K562 (cell line): ENCODE results near the gene ZFTA. TPM values are rescaled to one million over a fixed set of nuclear protein-coding genes. Genes with fewer than 3 reads are reported as not detected.

Source experiments
- CHD1 ChIP-seq: fragments of 200-600 bp; sonication (generic); IDR thresholded peaks from one replicate; pipeline ENCODE4 v1.6.1; 2012; ENCODE audit warnings: mild to moderate bottlenecking, moderate library complexity, low read length, inconsistent platforms
- DPF2 ChIP-seq: fragments of 450-650 bp; IDR thresholded peaks from 2 replicates; pipeline ENCODE4 v1.6.1; 2016
- GTF2E2 ChIP-seq: fragments of 200-800 bp; sonication (Bioruptor generic); IDR thresholded peaks from 2 replicates; pipeline ENCODE4 v1.6.1; 2016; ENCODE audit warnings: missing genetic modification characterization, missing compliant biosample characterization
- JUND ChIP-seq, 2 experiments: IDR thresholded peaks; 2 replicates in 1 of 2; 3 replicates in 1 of 2; pipeline ENCODE4 v1.6.1; 2011; ENCODE audit warnings: borderline replicate concordance in 2 of 2, low read depth in 2 of 2, low read length in 2 of 2, improper control_type of control experiment in 1 of 2, missing biosample characterization in 1 of 2, missing genetic modification characterization in 1 of 2, missing genetic modification reagents in 1 of 2
- LCOR ChIP-seq: sonication (generic); formaldehyde crosslinking; IDR thresholded peaks from 2 replicates; pipeline ENCODE4 v1.8.0; 2022; ENCODE audit warnings: mild to moderate bottlenecking, missing genetic modification reagents
- NFYB ChIP-seq: IDR thresholded peaks from 2 replicates; pipeline ENCODE4 v1.6.1; 2011; ENCODE audit warnings: mild to moderate bottlenecking, moderate library complexity; ENCODE audit not compliant: insufficient read length; ENCODE audit errors: extremely low read depth
- SP2 ChIP-seq: IDR thresholded peaks from 2 replicates; pipeline ENCODE4 v1.6.1; 2011; ENCODE audit warnings: mild to moderate bottlenecking, low read depth, low read length, moderate library complexity; ENCODE audit not compliant: poor library complexity, severe bottlenecking; ENCODE audit errors: extremely low read depth
- TOE1 ChIP-seq, 2 experiments: fragments of 450-650 bp in 1 of 2; sonication (generic) in 1 of 2; formaldehyde crosslinking in 1 of 2; IDR thresholded peaks; 2 replicates each; pipeline versions ENCODE4 v1.7.1 to v1.8.0; 2016 to 2022; ENCODE audit warnings: borderline replicate concordance in 2 of 2, mild to moderate bottlenecking in 2 of 2, antibody characterized with exemption in 1 of 2, inconsistent platforms in 1 of 2, low read depth in 1 of 2, missing genetic modification reagents in 1 of 2, moderate library complexity in 1 of 2
- ZNF282 ChIP-seq: sonication (generic); formaldehyde crosslinking; IDR thresholded peaks from 2 replicates; pipeline ENCODE4 v1.8.1; 2023; ENCODE audit warnings: missing genetic modification reagents
- polyA plus RNA-seq, 8 experiments: library from polyadenylated mRNA; depleted of rRNA in 4 of 8; stranded (reverse) in 5 of 8; unstranded in 3 of 8; fragments of >200 nt; fragmentation: Nextera tagmentation in 2 of 8; fragmentation: Illumina TruSeq in 1 of 8; extraction: Ambion mirVana in 2 of 8; extraction: Trizol in 1 of 8; gene quantifications; 2 replicates each; pipeline versions ENCODE4 v1.2.1 to v1.2.3, GENCODE V29; 2011 to 2014; ENCODE audit warnings: inconsistent platforms in 1 of 8, missing spikeins in 1 of 8
- total RNA-seq, 7 experiments: library from RNA; depleted of rRNA in 6 of 7; stranded (reverse); fragments of >200 nt in 6 of 7; fragmentation: Illumina TruSeq in 2 of 7; extraction: Trizol in 2 of 7; gene quantifications; 2 replicates each; pipeline versions ENCODE4 v1.2.1 to v1.2.3, GENCODE V29; 2011 to 2021; ENCODE audit warnings: low replicate concordance in 1 of 7
- TF ChIP-seq, protein P1 (sequence below): fragments of 250-450 bp; sonication (Bioruptor Pico); IDR thresholded peaks from 2 replicates; pipeline ENCODE4 v1.5.0; 2022; ENCODE audit warnings: mild to moderate bottlenecking
- TF ChIP-seq, protein P2 (sequence below): fragments of 450-650 bp; IDR thresholded peaks from 2 replicates; pipeline ENCODE4 v1.6.1; 2016; ENCODE audit warnings: mild to moderate bottlenecking, moderate library complexity

ZFTA gene
- total and polyA plus RNA-seq, 9 of the 15 experiments (the other 6 are each of a cell fraction or from before 2014, with no cell fraction given): 0.45 to 12.3 (median 2.9) TPM

DNA sequence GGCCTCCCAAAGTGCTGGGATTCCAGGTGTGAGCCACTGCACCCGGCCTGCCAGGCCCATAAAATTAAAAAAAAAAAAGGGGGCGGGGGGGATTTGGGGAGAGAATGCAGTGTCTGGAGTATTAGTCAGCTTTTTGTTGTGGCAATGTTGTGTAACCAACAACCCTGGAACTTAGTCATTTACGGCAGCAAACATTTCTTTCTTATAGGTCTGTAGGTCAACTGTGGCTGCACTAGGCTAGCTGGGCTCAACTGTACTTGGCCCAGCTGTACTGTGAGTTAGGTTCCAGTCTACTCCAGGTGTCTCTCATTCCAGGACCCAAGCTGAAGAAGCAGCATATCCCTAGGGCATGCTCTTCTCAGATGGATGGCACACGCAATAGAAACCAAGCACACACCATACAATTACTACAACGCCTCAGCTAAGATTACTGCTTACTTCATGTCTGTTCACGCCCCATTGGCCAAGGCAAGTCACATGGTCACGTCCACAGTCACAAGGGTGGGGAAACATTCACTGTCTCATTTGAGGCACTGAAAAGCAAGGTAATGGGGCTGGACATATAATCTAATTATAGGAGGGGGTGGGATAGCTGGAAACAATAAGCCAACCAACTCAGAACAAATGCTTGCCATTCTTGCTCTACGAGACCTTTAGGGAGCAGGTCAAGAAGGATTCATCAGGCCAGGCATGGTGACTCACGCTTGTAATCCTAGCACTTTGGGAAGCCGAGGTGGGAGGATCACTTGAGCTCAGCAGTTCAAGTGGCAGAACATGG lies 34.3 kb upstream of the ZFTA start (continued):
- TF ChIP-seq DPF2 (peak; percentile 85), LCOR (0 out of 2 replicates have a peak, but pooled peaks have one; percentile 43), CHD1 (no peak), GTF2E2 (tag) (no peak), ZNF282 (CRISPR knock-in tag) (no peak), NFYB (peak; percentile 64), TOE1 (IDR thresholded peaks at IDR 0.05; ENCODE audit: borderline replicate concordance) (peak; percentile 87), TOE1 (CRISPR knock-in tag; IDR thresholded peaks at IDR 0.05; ENCODE audit: borderline replicate concordance, low read depth) (no peak), JUND (IDR thresholded peaks at IDR 0.05; ENCODE audit: borderline replicate concordance, low read depth, low read length) (peak; percentile 85), JUND (tag; IDR thresholded peaks at IDR 0.05; ENCODE audit: borderline replicate concordance, low read depth, low read length) (peak; percentile 90; the same call in 2 of the 3 replicates), SP2 (no peak)
- TF ChIP-seq, protein P1, sequence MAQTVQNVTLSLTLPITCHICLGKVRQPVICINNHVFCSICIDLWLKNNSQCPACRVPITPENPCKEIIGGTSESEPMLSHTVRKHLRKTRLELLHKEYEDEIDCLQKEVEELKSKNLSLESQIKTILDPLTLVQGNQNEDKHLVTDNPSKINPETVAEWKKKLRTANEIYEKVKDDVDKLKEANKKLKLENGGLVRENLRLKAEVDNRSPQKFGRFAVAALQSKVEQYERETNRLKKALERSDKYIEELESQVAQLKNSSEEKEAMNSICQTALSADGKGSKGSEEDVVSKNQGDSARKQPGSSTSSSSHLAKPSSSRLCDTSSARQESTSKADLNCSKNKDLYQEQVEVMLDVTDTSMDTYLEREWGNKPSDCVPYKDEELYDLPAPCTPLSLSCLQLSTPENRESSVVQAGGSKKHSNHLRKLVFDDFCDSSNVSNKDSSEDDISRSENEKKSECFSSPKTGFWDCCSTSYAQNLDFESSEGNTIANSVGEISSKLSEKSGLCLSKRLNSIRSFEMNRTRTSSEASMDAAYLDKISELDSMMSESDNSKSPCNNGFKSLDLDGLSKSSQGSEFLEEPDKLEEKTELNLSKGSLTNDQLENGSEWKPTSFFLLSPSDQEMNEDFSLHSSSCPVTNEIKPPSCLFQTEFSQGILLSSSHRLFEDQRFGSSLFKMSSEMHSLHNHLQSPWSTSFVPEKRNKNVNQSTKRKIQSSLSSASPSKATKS (CRISPR knock-in tag): no peak
- TF ChIP-seq, protein P2, sequence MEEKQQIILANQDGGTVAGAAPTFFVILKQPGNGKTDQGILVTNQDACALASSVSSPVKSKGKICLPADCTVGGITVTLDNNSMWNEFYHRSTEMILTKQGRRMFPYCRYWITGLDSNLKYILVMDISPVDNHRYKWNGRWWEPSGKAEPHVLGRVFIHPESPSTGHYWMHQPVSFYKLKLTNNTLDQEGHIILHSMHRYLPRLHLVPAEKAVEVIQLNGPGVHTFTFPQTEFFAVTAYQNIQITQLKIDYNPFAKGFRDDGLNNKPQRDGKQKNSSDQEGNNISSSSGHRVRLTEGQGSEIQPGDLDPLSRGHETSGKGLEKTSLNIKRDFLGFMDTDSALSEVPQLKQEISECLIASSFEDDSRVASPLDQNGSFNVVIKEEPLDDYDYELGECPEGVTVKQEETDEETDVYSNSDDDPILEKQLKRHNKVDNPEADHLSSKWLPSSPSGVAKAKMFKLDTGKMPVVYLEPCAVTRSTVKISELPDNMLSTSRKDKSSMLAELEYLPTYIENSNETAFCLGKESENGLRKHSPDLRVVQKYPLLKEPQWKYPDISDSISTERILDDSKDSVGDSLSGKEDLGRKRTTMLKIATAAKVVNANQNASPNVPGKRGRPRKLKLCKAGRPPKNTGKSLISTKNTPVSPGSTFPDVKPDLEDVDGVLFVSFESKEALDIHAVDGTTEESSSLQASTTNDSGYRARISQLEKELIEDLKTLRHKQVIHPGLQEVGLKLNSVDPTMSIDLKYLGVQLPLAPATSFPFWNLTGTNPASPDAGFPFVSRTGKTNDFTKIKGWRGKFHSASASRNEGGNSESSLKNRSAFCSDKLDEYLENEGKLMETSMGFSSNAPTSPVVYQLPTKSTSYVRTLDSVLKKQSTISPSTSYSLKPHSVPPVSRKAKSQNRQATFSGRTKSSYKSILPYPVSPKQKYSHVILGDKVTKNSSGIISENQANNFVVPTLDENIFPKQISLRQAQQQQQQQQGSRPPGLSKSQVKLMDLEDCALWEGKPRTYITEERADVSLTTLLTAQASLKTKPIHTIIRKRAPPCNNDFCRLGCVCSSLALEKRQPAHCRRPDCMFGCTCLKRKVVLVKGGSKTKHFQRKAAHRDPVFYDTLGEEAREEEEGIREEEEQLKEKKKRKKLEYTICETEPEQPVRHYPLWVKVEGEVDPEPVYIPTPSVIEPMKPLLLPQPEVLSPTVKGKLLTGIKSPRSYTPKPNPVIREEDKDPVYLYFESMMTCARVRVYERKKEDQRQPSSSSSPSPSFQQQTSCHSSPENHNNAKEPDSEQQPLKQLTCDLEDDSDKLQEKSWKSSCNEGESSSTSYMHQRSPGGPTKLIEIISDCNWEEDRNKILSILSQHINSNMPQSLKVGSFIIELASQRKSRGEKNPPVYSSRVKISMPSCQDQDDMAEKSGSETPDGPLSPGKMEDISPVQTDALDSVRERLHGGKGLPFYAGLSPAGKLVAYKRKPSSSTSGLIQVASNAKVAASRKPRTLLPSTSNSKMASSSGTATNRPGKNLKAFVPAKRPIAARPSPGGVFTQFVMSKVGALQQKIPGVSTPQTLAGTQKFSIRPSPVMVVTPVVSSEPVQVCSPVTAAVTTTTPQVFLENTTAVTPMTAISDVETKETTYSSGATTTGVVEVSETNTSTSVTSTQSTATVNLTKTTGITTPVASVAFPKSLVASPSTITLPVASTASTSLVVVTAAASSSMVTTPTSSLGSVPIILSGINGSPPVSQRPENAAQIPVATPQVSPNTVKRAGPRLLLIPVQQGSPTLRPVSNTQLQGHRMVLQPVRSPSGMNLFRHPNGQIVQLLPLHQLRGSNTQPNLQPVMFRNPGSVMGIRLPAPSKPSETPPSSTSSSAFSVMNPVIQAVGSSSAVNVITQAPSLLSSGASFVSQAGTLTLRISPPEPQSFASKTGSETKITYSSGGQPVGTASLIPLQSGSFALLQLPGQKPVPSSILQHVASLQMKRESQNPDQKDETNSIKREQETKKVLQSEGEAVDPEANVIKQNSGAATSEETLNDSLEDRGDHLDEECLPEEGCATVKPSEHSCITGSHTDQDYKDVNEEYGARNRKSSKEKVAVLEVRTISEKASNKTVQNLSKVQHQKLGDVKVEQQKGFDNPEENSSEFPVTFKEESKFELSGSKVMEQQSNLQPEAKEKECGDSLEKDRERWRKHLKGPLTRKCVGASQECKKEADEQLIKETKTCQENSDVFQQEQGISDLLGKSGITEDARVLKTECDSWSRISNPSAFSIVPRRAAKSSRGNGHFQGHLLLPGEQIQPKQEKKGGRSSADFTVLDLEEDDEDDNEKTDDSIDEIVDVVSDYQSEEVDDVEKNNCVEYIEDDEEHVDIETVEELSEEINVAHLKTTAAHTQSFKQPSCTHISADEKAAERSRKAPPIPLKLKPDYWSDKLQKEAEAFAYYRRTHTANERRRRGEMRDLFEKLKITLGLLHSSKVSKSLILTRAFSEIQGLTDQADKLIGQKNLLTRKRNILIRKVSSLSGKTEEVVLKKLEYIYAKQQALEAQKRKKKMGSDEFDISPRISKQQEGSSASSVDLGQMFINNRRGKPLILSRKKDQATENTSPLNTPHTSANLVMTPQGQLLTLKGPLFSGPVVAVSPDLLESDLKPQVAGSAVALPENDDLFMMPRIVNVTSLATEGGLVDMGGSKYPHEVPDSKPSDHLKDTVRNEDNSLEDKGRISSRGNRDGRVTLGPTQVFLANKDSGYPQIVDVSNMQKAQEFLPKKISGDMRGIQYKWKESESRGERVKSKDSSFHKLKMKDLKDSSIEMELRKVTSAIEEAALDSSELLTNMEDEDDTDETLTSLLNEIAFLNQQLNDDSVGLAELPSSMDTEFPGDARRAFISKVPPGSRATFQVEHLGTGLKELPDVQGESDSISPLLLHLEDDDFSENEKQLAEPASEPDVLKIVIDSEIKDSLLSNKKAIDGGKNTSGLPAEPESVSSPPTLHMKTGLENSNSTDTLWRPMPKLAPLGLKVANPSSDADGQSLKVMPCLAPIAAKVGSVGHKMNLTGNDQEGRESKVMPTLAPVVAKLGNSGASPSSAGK: peak; percentile 90
